GM19099 (cell line): ENCODE results near the gene CAMTA1.

Source experiments
- POLR2A ChIP-seq: IDR thresholded peaks from 3 replicates; pipeline ENCODE4 v1.6.1; 2011; ENCODE audit warnings: low read depth; ENCODE audit not compliant: insufficient read length; ENCODE audit errors: extremely low read depth

Gene CAMTA1

DNA sequence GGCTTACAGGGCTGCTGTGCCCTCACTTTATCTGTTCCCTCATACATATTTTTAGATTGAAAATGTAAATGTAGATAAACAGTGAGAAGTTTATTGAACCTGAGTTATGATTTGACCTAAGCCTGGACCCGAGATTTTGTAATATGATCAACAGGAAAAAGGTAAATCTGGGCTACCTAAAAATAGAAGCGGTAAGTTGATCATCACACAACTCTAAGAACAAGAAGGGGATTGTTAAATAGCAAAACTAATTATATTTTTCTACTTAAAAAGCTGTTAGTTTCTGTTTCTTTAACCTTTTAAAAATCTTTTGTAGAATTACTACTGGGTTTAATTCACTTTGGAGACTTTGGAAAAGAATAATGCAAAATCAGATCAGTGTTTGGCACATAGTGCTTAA lies 35.6 kb downstream of the CAMTA1 start:
- TF ChIP-seq POLR2A, result no peak

GRCh38 chr1:6822530-6823359 lies 37.5 kb downstream of the CAMTA1 start:
- no peak for TF ChIP-seq POLR2A

- TF ChIP-seq POLR2A, result no peak
These were observed 38.5 kb downstream of the CAMTA1 start for GRCh38 chr1:6823793-6824192.

GRCh38 chr1:6824665-6825368 lies 39.6 kb downstream of the CAMTA1 start:
- TF ChIP-seq POLR2A, result no peak

DNA sequence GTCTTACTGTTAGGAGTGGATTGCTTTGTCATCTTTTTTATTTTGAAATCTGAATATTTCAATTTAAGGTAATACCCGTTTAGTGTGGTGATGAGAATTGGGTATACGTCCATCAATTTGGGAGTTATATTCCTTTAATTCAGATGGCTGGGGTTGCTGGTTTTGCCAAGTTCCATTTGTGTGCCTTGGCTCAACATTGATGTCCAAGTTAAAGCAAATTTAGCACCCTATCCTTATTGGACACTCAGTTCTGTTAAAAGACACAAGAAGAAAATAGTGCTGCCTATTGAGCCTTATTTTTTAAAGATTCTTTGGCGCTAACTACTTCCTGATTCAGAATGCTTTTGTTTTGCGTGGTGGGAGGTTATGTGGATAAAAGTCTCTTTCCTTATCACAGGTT lies 40.6 kb downstream of the CAMTA1 start:
- no peak for TF ChIP-seq POLR2A

- no peak for TF ChIP-seq POLR2A
These were observed 41.8 kb downstream of the CAMTA1 start for GRCh38 chr1:6827079-6827478.

DNA sequence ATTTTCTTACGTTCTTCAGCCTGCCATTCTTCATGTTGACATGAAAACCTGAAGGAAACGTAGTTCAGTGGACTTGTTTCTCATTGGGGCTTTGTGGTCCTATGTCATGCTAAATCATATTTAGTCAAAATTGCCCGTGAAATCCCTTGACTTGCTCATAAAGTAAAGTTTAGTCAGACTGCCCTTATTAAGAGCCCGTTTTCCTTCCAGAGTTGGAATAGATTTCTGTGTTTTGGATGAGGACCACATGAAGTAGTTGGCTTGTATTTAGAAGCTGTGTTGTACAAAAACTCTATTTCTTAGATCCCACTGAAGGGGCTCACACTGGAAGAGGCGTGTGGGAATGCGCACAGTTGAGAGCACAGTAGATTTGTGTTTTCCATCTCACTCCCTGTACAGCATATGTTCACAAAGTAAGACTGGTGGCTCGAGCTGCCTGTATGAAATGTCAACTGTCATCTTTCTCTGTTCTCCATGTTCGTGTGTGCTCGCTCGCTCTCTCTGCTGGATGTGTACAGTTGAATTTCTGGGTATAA lies 42.4 kb downstream of the CAMTA1 start:
- TF ChIP-seq POLR2A, result no peak

- no peak for TF ChIP-seq POLR2A
These were observed 46.1 kb downstream of the CAMTA1 start for GRCh38 chr1:6831366-6831765.

DNA sequence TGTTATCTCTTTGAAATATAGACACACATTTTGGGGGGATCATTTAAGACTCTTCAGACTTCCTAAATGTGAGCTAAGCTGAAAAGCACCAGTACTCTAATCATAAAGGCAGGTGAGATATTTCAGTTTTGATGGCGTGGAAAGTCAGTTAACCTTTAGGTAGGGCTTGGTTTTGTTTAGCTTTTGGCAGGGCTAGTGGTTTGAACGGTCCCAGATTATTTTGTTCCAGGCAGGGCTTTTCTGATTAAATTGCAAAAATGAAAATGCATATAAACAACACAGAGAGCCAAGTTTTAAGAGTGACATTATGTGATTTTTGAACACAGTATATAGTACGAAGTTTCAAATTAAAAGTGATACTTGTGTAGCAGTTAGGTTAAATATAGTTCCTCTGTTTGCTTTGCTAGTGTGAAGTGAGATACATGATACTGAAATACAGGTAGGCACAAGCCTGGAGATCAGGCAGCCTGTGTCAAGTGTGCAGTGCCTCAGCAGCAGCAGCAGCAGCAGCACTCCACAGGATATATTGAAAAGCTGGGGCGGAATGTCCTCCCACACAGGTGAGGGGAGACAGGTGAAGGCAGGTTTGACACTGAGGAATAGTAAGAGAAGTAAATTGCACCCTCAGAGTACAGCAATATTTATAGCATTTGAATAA lies 47.4 kb downstream of the CAMTA1 start:
- TF ChIP-seq POLR2A, result no peak

- TF ChIP-seq POLR2A, result no peak
These were observed 48.5 kb downstream of the CAMTA1 start for GRCh38 chr1:6833804-6834203.

DNA sequence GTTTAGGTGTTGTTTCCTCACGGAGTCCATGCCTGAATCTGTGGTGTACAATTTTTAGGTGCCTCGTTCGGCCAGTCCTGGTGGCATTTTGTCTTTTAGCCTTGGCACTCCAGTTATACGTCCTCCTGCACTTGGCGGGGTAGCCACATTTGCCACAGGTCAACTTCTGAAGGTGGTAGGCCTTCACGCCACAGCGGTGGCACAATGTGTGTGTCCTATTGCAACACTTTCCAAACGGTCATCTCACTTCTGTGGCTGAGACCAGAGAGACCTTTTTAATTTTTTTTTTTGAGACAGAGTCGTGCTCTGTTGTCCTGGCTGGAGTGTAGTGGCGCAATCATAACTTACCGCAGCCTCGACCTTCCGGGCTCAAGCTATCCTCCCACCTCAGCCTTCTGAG lies 49.1 kb downstream of the CAMTA1 start:
- no peak for TF ChIP-seq POLR2A

DNA sequence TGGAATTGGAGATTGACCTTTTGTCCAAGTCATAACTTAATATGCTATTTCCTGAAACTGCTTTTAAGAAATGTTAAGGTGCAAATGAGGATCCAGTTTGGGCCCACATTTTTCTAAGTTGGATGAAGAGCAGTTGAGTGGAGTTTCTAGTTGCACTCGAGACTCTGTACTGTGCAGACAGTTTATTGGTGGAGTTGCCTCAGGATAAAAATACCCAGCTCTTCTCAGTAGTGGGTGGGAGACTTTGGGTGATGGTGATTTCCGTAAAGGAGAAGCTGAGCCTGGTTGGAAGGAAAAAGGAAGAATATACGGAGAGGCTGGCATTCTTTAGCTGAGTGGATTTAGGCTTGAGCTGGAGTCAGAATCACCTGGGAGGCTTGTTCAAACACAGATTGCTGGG lies 49.9 kb downstream of the CAMTA1 start:
- no peak for TF ChIP-seq POLR2A

DNA sequence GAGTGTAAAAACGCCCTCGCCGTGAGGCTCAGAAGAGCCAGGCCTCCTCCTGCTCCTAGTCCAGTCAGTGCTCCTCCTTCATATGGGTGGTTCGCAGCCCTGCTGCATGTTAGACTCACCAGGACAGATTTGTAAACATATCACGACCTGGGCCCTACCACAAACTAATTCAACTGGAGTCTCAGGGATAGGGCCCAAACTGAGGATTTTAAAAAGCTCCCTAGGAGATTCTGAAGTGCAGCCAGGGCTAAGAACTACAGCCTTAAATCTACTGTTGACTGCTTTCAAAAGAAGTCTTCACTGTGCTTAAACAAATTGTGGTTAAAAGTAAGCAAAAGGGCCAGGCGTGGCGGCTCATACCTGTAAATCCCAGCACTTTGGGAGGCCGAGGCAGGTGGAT lies 57.0 kb downstream of the CAMTA1 start:
- TF ChIP-seq POLR2A, result no peak

DNA sequence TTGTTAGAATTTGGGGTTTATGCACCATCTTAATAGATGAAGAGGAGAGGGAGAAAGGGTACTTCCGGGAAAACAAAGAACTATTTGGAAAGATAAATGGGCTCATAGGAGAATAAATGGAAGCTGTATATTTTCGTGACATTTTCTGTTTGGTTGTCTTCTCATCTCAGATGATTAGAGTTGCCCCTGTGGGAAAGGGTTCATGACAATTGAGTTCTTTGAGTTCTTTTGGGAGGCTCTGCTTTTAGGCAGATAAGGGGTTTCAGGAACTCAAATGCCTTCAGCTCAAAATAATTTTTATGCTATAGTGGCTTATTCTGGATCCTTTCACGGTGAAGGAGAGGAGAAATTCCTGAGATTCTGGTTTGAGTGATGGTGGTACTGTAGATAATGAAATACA lies 63.6 kb downstream of the CAMTA1 start:
- no peak for TF ChIP-seq POLR2A

GRCh38 chr1:6850537-6850936 lies 65.3 kb downstream of the CAMTA1 start:
- TF ChIP-seq POLR2A, result no peak
